SK-N-SH (cell line): Measurements from ENCODE around the gene SPG11. TPM values are rescaled to one million over a fixed set of nuclear protein-coding genes. Genes with fewer than 3 reads are reported as not detected.

Source experiments
- CTCF ChIA-PET: fragments of 300-600, 350-600 bp; formaldehyde crosslinking; extraction: SDS; loops from one replicate; lab custom pipeline; 2021; lab: Yijun Ruan, JAX
- POLR2A ChIA-PET: fragments of 350-600 bp; sonication (Branson Sonifier 250); formaldehyde crosslinking; extraction: SDS; loops from one replicate; lab custom pipeline; 2020; ENCODE audit warnings: antibody characterized with exemption, inconsistent platforms; lab: Yijun Ruan, JAX
- DNase-seq: peaks from one replicate; pipeline ENCODE4 v3.0.0; 2012
- H2AFZ ChIP-seq: fragments of 200-600 bp; sonication (generic); 2 replicates; pipeline ENCODE4 v1.8.1; 2016; ENCODE audit warnings: antibody characterized with exemption, mild to moderate bottlenecking, low read depth
- H3F3A ChIP-seq: fragments of 200-600 bp; sonication (generic); replicated peaks from 2 replicates; pipeline ENCODE3; 2016; ENCODE audit warnings: antibody characterized with exemption, mild to moderate bottlenecking; ENCODE audit not compliant: insufficient read depth
- H3K27ac ChIP-seq, 2 experiments: fragments of 200-500 bp in 1 of 2; fragments of 200-600 bp in 1 of 2; sonication (Bioruptor generic) in 1 of 2; sonication (generic), shearing (Covaris generic) in 1 of 2; 2 replicates each; pipeline versions ENCODE4 v1.5.1 to v1.6.1; 2014 to 2016; ENCODE audit warnings: low read depth in 2 of 2, inconsistent platforms in 1 of 2, low read length in 1 of 2, mild to moderate bottlenecking in 1 of 2, mixed read lengths in 1 of 2
- H3K27me3 ChIP-seq: fragments of 200-600 bp; sonication (generic), shearing (Covaris generic); 2 replicates; pipeline ENCODE4 v1.6.1; 2016; ENCODE audit warnings: mixed run types; ENCODE audit not compliant: insufficient read depth
- H3K36me3 ChIP-seq, 2 experiments: fragments of 200-500 bp in 1 of 2; fragments of 200-600 bp in 1 of 2; sonication (Bioruptor generic) in 1 of 2; sonication (generic) in 1 of 2; replicated peaks in 1 of 2; 2 replicates each; pipeline versions ENCODE3 to v1.5.1; 2014 to 2016; ENCODE audit warnings: low read length in 1 of 2, mild to moderate bottlenecking in 1 of 2; ENCODE audit not compliant: insufficient read depth in 2 of 2, control insufficient read depth in 1 of 2
- H3K4me1 ChIP-seq, 2 experiments: fragments of 200-500 bp in 1 of 2; fragments of 200-600 bp in 1 of 2; sonication (Bioruptor generic) in 1 of 2; sonication (generic), shearing (Covaris generic) in 1 of 2; 2 replicates each; pipeline versions ENCODE4 v1.5.1 to v1.6.1; 2014 to 2016; ENCODE audit warnings: low read depth in 1 of 2, low read length in 1 of 2, mixed run types in 1 of 2; ENCODE audit not compliant: insufficient read depth in 2 of 2, control insufficient read depth in 1 of 2
- H3K4me2 ChIP-seq: fragments of 200-600 bp; sonication (generic), shearing (Covaris generic); 2 replicates; pipeline ENCODE4 v1.6.1; 2017; ENCODE audit warnings: mixed run types
- H3K4me3 ChIP-seq, 2 experiments: fragments of 200-500 bp in 1 of 2; fragments of 200-600 bp in 1 of 2; sonication (Bioruptor generic) in 1 of 2; sonication (generic), shearing (Covaris generic) in 1 of 2; 2 replicates each; pipeline versions ENCODE4 v1.5.1 to v1.8.1; 2014 to 2016; ENCODE audit warnings: low read depth in 2 of 2, inconsistent platforms in 1 of 2, low read length in 1 of 2, mild to moderate bottlenecking in 1 of 2, mixed read lengths in 1 of 2, moderate library complexity in 1 of 2
- H3K79me2 ChIP-seq: fragments of 200-600 bp; sonication (generic); 2 replicates; pipeline ENCODE4 v1.8.1; 2017; ENCODE audit warnings: mild to moderate bottlenecking; ENCODE audit not compliant: insufficient read depth
- H3K9ac ChIP-seq: fragments of 200-600 bp; sonication (generic); 2 replicates; pipeline ENCODE4 v1.6.1; 2017; ENCODE audit warnings: mixed run types
- H3K9me2 ChIP-seq: fragments of 200-600 bp; sonication (generic); 2 replicates; pipeline ENCODE4 v1.6.1; 2017; ENCODE audit warnings: mixed run types
- H3K9me3 ChIP-seq: fragments of 200-600 bp; sonication (generic); 2 replicates; pipeline ENCODE4 v1.6.1; 2017; ENCODE audit warnings: mixed run types, mild to moderate bottlenecking, moderate library complexity
- H4K20me1 ChIP-seq: fragments of 200-600 bp; sonication (generic); 2 replicates; pipeline ENCODE4 v1.6.1; 2017; ENCODE audit warnings: mild to moderate bottlenecking, mixed run types; ENCODE audit not compliant: insufficient read depth
- CHD2 ChIP-seq: fragments of 150-350 bp; IDR thresholded peaks from 2 replicates; pipeline ENCODE4 v1.6.1; 2018; ENCODE audit warnings: low read length; ENCODE audit not compliant: partially characterized antibody
- CTCF ChIP-seq: fragments of 200-600 bp; sonication (generic); IDR thresholded peaks from 2 replicates; pipeline ENCODE4 v1.6.1; 2017; ENCODE audit warnings: antibody characterized with exemption, mild to moderate bottlenecking, moderate library complexity
- ELF1 ChIP-seq: IDR thresholded peaks from 2 replicates; pipeline ENCODE4 v1.4.0; 2012
- EP300 ChIP-seq, 2 experiments: IDR thresholded peaks; 2 replicates each; pipeline versions ENCODE4 v1.4.0 to v1.6.1; 2012; ENCODE audit warnings: borderline replicate concordance in 1 of 2, low read depth in 1 of 2, low read length in 1 of 2
- EZH2phosphoT487 ChIP-seq: fragments of 200-600 bp; sonication (generic); IDR thresholded peaks from 2 replicates; pipeline ENCODE4 v1.6.1; 2017; ENCODE audit warnings: low read depth, mixed run types, mild to moderate bottlenecking, antibody characterized with exemption, moderate library complexity, borderline replicate concordance
- FOXJ3 ChIP-seq: sonication (generic); formaldehyde crosslinking; IDR thresholded peaks from 2 replicates; pipeline ENCODE4 v1.5.1; 2020; ENCODE audit warnings: mild to moderate bottlenecking, missing genetic modification reagents
- IRF3 ChIP-seq: fragments of 150-350 bp; IDR thresholded peaks from 2 replicates; pipeline ENCODE4 v1.6.1; 2016; ENCODE audit warnings: mild to moderate bottlenecking, low read depth, low read length
- JUND ChIP-seq: IDR thresholded peaks from 2 replicates; pipeline ENCODE4 v1.4.0; 2012
- MXI1 ChIP-seq: IDR thresholded peaks from 2 replicates; pipeline ENCODE4 v1.6.1; 2012; ENCODE audit warnings: mild to moderate bottlenecking, low read depth, low read length, improper control_type of control experiment
- NFIC ChIP-seq: IDR thresholded peaks from 2 replicates; pipeline ENCODE4 v1.4.0; 2012; ENCODE audit warnings: borderline replicate concordance
- NRF1 ChIP-seq: IDR thresholded peaks from 2 replicates; pipeline ENCODE4 v1.6.1; 2012; ENCODE audit warnings: low read depth, mild to moderate bottlenecking, low read length
- PBX3 ChIP-seq: IDR thresholded peaks from 2 replicates; pipeline ENCODE4; 2012
- POLR2AphosphoS5 ChIP-seq: IDR thresholded peaks from 2 replicates; pipeline ENCODE4 v1.6.1; 2012; ENCODE audit warnings: low read depth, low read length
- RAD21 ChIP-seq: IDR thresholded peaks from 2 replicates; pipeline ENCODE4 v1.6.1; 2012; ENCODE audit warnings: mild to moderate bottlenecking, low read length
- RCOR1 ChIP-seq: fragments of 150-350 bp; IDR thresholded peaks from 2 replicates; pipeline ENCODE4 v1.6.1; 2017; ENCODE audit warnings: antibody characterized with exemption, low read length
- RXRA ChIP-seq: IDR thresholded peaks from 2 replicates; pipeline ENCODE4 v1.4.0; 2012; ENCODE audit warnings: low read depth, mild to moderate bottlenecking, borderline replicate concordance
- SIN3A ChIP-seq: IDR thresholded peaks from 2 replicates; pipeline ENCODE4 v1.6.1; 2012; ENCODE audit warnings: low read depth, mild to moderate bottlenecking, low read length, moderate library complexity, borderline replicate concordance
- TAF1 ChIP-seq: IDR thresholded peaks from 2 replicates; pipeline ENCODE4 v1.6.1; 2012; ENCODE audit warnings: low read depth, mild to moderate bottlenecking, low read length, moderate library complexity, borderline replicate concordance
- USF1 ChIP-seq: IDR thresholded peaks from 2 replicates; pipeline ENCODE4 v1.4.0; 2012; ENCODE audit warnings: low read depth, borderline replicate concordance
- USF2 ChIP-seq: fragments of 150-350 bp; IDR thresholded peaks from 2 replicates; pipeline ENCODE4 v1.6.1; 2017; ENCODE audit warnings: antibody characterized with exemption, low read length, low read depth, borderline replicate concordance
- YY1 ChIP-seq: IDR thresholded peaks from 2 replicates; pipeline ENCODE4 v1.4.0; 2012; ENCODE audit warnings: low read depth, mild to moderate bottlenecking
- ZBTB33 ChIP-seq: IDR thresholded peaks from 2 replicates; pipeline ENCODE4 v1.4.0; 2012; ENCODE audit warnings: low read depth, borderline replicate concordance
- WGBS: methylation state at CpG from one replicate; pipeline ENCODE4 v1.1.6; 2017; ENCODE audit warnings: low lambda C conversion rate; 5-methylcytosine and 5-hydroxymethylcytosine counted together
- polyA plus RNA-seq, 3 experiments: library from polyadenylated mRNA; depleted of rRNA; stranded (reverse); fragments of >200 nt; gene quantifications; 2 replicates each; pipeline ENCODE4 v1.2.3, GENCODE V29; 2012

SPG11 gene
- polyA plus RNA-seq, 1 of the 3 experiments (the other 2 are of a cell fraction) = 36.3 TPM

- Histone ChIP-seq H3F3A (peaks cover 4% of the 10 kb centered on the region), H4K20me1 (no peaks in the 10 kb centered on the region), H3K27me3 (no peaks in the 10 kb centered on the region), H3K36me3 (peaks cover 49 to 64% of the 10 kb centered on the region in 2 experiments), H3K79me2 (no peaks in the 10 kb centered on the region), H3K27ac (no peak overlapping the region), H2AFZ (no peak overlapping the region), H3K4me2 (no peak overlapping the region), H3K4me1 (0 out of 4 replicates have a peak, but pooled peaks cover 0 to 6% of the 10 kb centered on the region in 2 experiments), H3K9me2 (no peaks in the 10 kb centered on the region), H3K4me3 (no peak overlapping the region), H3K9me3 (no peaks in the 10 kb centered on the region), H3K9ac (no peak overlapping the region)
- TF ChIP-seq USF2 (no peak), RXRA (no peak), SIN3A (no peak), NRF1 (no peak), RCOR1 (no peak), YY1 (no peak), ELF1 (no peak)
- WGBS = 89% methylated on average over 1 of the region's 1 CpG
- no peak for DNase-seq
- ChIA-PET POLR2A (no interaction called here), CTCF (interaction anchor here (4.5 kb wide), 1 partner anchor 12 kb away, joined by 42 read pairs; no protein-coding TSS in a partner anchor)
Measured at GRCh38 chr15:44591326-44591725, 72.1 kb downstream of the SPG11 start.

- ChIA-PET POLR2A (no interaction called here), CTCF (interaction anchor here (0.6 to 4.5 kb wide), 4 partner anchors 10 to 39 kb away, joined by 3 to 42 read pairs (median 4); no protein-coding TSS in a partner anchor)
- no peak overlapping the region for H3K27ac ChIP-seq
- H3K9me3 ChIP-seq = no peaks in the 10 kb centered on the region
- H3K4me1 ChIP-seq = no peaks in the 10 kb centered on the region
- H4K20me1 ChIP-seq = no peaks in the 10 kb centered on the region
- no peak overlapping the region for H3K4me2 ChIP-seq
- DNase-seq = no peak
- 90% methylated on average over 5 of the region's 5 CpGs for WGBS
- H2AFZ ChIP-seq = no peak overlapping the region
- no peak overlapping the region for H3K4me3 ChIP-seq
- H3F3A ChIP-seq = peaks cover 4% of the 10 kb centered on the region
- H3K79me2 ChIP-seq = no peaks in the 10 kb centered on the region
- H3K36me3 ChIP-seq = peaks cover 54 to 73% of the 10 kb centered on the region in 2 experiments
- H3K27me3 ChIP-seq = no peaks in the 10 kb centered on the region
- no peak overlapping the region for H3K9ac ChIP-seq
- no peaks in the 10 kb centered on the region for H3K9me2 ChIP-seq
- no peak for TF ChIP-seq EZH2phosphoT487
- TF ChIP-seq IRF3 = no peak
- TF ChIP-seq YY1 = no peak
- no peak for TF ChIP-seq EP300 (IDR thresholded peaks at IDR 0.05; ENCODE audit: borderline replicate concordance in 1 of 2, low read depth in 1 of 2, low read length in 1 of 2)
- no peak for TF ChIP-seq USF1
- no peak for TF ChIP-seq TAF1
- TF ChIP-seq POLR2AphosphoS5 = no peak
- TF ChIP-seq FOXJ3 = no peak
- TF ChIP-seq PBX3 = no peak
- TF ChIP-seq NFIC = no peak
- TF ChIP-seq CHD2 = no peak
- TF ChIP-seq RAD21 = no peak
- TF ChIP-seq JUND = no peak
- no peak for TF ChIP-seq MXI1
- TF ChIP-seq CTCF = no peak
- TF ChIP-seq ZBTB33 = no peak
Measured at GRCh38 chr15:44588541-44588940, 74.9 kb downstream of the SPG11 start.
